DND-41 (cell line): ENCODE data around the gene DMRT1.

Experiments used
- CTCF ChIP-seq: IDR thresholded peaks from 2 replicates; pipeline ENCODE4 v1.5.1; 2012; ENCODE audit warnings: borderline replicate concordance, low read length, moderate library complexity, mild to moderate bottlenecking; ENCODE audit not compliant: poor library complexity, severe bottlenecking; ENCODE audit errors: extremely low read depth
- EZH2 ChIP-seq: IDR thresholded peaks from 3 replicates; pipeline ENCODE4 v1.6.1; 2012; ENCODE audit warnings: borderline replicate concordance, low read depth, mild to moderate bottlenecking, moderate library complexity, low read length, inconsistent platforms; ENCODE audit not compliant: severe bottlenecking

- TF ChIP-seq CTCF: no peak
- TF ChIP-seq EZH2: no peak
Observed at GRCh38 chr9:950139-950538, 108.6 kb downstream of the DMRT1 start.
